ENCODE results near the gene DCDC2C.

The DCDC2C gene

GRCh38 chr2:3674066-3674845, 29.1 kb upstream of the DCDC2C start:
- no peak for DNase-seq

GRCh38 chr2:3675687-3676086, 27.7 kb upstream of the DCDC2C start:
- DNase-seq: no peak

- DNase-seq: no peak
Measured at GRCh38 chr2:3677436-3677835, 25.9 kb upstream of the DCDC2C start.

GRCh38 chr2:3678212-3678611, 25.2 kb upstream of the DCDC2C start:
- no peak for DNase-seq

GRCh38 chr2:3679180-3679579, 24.2 kb upstream of the DCDC2C start:
- DNase-seq: no peak

- DNase-seq: no peak
Measured at GRCh38 chr2:3679616-3680393, 23.6 kb upstream of the DCDC2C start.

- no peak for DNase-seq
Measured at GRCh38 chr2:3680548-3681345, 22.6 kb upstream of the DCDC2C start.

- DNase-seq: no peak
Measured at GRCh38 chr2:3681625-3682024, 21.8 kb upstream of the DCDC2C start.

GRCh38 chr2:3682811-3683210, 20.6 kb upstream of the DCDC2C start:
- no peak for DNase-seq

- no peak for DNase-seq
Measured at GRCh38 chr2:3683748-3684454, 19.5 kb upstream of the DCDC2C start.

- no peak for DNase-seq
Measured at GRCh38 chr2:3689998-3690748, 13.2 kb upstream of the DCDC2C start.

- no peak for DNase-seq
Measured at GRCh38 chr2:3692375-3692774, 11.0 kb upstream of the DCDC2C start.

- no peak for DNase-seq
Measured at GRCh38 chr2:3696545-3696944, 6.8 kb upstream of the DCDC2C start.

- no peak for DNase-seq
Measured at GRCh38 chr2:3701071-3701470, 2.3 kb upstream of the DCDC2C start.

- no peak for DNase-seq
Measured at GRCh38 chr2:3703757-3704355, 481 bp downstream of the DCDC2C start.

- no peak for DNase-seq
Measured at GRCh38 chr2:3704692-3705091, 1.3 kb downstream of the DCDC2C start.

GRCh38 chr2:3705782-3706181, 2.4 kb downstream of the DCDC2C start:
- DNase-seq: no peak

- DNase-seq: no peak
Measured at GRCh38 chr2:3706892-3707291, 3.5 kb downstream of the DCDC2C start.

- DNase-seq: no peak
Measured at GRCh38 chr2:3708576-3708975, 5.2 kb downstream of the DCDC2C start.

GRCh38 chr2:3709225-3709624, 5.8 kb downstream of the DCDC2C start:
- DNase-seq: no peak

- DNase-seq: no peak
Measured at GRCh38 chr2:3712424-3712823, 9.0 kb downstream of the DCDC2C start.

All from CD4-positive, alpha-beta T cell treated with Interleukin-6 for 4 hours (primary cell).